HG03060 (cell line): ENCODE measurements around the gene CERS2.
A peak's percentile ranks its signal among the peaks of the same experiment; 100 is the strongest.
"Not testable (repeated sequence)": the region's sequence is repeated elsewhere in the genome, so short reads cannot be mapped to it uniquely, and the experiment has no call there.

ENCODE experiments used
- ATAC-seq: cut with Tn5 transposase; IDR thresholded peaks from one replicate; pipeline ENCODE4 v1.9.1; 2021; ENCODE audit warnings: low read depth, moderate number of reproducible peaks; ENCODE audit not compliant: unreplicated experiment

Gene CERS2

DNA sequence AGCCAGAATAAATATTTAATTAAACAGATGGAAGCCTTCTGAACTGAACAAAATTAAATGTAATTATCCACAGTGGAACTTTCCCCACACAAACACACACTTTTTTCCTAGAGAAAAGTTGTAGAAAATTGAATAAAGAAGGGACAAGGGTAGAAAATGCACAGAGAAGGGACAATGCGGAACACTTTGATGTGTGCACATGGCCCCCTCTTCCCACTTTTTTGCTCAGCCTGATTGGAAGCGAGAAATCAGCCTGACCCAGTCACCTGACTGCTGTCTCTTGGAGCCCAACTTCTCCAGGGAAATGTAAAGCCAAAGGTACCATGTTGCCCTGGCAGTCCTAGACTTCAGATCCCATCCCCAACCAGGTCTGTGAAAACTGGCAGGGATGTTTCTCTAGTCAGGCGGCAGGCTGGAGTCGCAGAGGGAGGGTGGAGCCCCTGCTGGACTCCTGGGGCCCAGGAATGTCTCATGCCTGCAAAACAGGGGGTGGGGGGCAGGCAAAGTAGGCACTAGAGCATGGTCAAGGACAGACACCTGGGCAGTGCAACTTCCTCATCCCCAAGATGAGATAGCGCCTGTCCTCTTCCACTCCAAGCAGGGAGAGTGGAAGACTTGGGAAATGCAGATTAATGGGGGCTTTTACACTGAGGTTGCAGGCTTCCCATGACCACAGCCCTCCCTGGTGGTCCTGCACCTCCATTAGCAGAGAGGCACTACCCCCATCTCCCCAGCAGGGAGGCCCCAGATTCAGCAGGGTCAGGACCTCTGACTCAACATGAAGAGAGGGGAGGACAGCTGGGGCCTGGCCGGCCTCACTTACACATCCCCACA, 2.8 kb downstream of the CERS2 start:
- ATAC-seq = no peak

DNA sequence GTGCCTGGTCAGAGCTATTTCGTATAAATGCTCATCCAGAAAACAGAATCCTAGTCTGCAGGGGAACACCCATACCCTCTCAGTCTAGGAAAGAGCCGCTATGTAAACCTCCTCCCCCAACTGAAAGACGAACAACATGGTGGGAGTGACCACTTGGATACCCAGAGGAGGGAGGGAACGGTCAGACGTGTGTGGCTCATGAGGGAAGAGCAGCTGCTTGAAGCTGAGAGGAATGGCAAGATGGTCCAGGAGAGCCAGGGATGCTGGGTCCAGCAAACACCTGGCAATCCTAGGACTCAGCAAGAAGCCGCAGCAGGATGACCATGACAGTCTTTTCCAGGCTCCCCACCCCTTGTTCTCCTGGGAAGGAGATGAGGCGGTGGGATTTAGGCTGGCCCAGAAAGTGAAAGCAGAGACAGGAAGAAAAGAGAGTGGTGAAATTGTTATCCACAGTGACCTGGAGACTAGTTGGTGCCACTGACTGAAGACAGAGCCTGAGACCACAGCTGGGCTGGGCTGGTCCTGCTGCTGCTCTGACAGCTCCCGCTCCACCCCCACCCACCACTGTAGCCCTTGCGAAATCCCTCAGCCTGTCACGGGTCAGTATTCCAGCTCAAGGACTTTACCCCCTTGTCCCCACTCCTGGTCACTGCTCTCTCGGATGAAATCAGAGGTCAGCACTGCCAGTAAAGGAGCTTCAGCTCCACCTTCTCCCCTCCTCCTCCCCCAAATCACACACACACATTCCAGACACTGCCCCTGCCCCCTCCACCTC, 3.6 kb downstream of the CERS2 start:
- ATAC-seq = no peak

- no peak for ATAC-seq
Measured at GRCh38 chr1:150969626-150970025, 5.0 kb downstream of the CERS2 start.

GRCh38 chr1:150968491-150968890, 6.1 kb downstream of the CERS2 start:
- ATAC-seq = no peak

DNA sequence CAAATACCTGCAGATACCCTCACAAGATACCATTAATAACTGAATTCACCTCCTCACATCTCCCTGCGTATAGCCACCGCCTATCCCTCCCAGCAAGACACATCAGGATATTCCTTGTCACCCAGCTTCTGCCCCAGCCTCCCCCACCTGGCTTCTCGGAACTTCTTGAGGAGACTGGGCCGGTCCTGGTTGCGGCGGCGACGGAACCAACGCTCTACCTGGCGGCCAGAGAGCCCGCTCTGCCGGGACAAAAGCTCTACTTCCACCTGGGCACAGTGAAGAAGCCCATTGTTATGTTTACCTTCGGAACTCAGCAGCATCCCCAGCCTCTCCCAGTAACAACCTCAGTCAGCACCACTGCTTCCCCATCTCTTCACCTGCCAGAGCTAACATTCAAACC, 6.7 kb downstream of the CERS2 start:
- no peak for ATAC-seq

GRCh38 chr1:150966011-150966410, 8.6 kb downstream of the CERS2 start:
- ATAC-seq = no peak

DNA sequence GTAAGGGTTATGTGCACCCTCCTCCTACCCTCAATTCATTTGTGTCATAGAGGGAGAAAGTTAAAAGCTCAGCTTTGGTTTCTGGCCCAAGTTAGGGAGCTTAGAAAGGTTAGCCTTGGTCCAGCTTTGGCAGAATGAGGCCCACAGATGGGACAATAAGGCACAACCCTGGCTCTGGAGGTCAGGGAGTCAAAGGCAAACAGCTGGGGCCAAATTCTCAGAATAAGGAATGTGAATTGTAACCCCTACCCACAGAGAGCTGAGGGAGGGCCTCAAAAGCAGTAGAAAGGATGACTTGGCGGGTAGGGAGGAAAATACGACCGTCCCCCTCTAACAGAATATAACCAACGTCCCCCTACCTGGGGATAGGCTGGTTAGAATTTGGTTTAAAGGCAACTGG, 9.0 kb downstream of the CERS2 start:
- no peak for ATAC-seq

DNA sequence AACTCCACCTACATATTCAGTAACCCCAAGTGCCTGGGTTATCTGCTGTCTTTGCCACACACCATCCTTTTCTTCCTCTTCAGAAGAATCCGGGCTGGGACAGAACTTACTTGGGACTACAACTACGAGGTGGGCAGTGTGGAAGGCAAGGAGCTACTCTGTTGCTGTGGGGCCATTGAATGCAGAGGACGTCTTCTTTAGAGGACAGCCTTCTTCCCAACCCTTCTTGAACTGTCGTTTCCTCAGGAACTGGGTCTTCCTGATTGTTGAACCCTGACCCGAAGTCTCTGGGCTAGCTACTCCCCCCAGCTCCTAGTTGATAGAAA, 10.5 kb downstream of the CERS2 start:
- ATAC-seq = no peak

GRCh38 chr1:150963321-150964163, 11.1 kb downstream of the CERS2 start:
- ATAC-seq = no peak

DNA sequence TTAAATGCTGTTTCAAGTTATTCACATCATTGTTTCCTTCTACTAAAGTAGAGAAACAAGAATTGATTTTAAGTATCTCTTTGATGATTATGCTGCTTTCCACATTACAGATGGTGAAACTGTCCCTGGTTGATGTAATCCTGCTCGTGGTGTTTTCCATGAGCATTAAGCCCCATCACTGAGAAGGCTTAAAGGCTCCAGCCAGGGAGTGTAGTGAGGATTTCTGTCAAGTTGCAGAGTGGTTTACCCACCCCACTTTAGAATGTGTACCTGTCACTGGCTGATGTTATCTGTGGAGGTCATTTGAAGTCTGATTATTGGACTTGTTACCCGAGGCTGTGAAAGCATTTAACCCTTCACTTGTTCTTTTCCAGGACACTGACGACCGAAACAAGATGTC, 12.9 kb downstream of the CERS2 start:
- ATAC-seq = no peak

DNA sequence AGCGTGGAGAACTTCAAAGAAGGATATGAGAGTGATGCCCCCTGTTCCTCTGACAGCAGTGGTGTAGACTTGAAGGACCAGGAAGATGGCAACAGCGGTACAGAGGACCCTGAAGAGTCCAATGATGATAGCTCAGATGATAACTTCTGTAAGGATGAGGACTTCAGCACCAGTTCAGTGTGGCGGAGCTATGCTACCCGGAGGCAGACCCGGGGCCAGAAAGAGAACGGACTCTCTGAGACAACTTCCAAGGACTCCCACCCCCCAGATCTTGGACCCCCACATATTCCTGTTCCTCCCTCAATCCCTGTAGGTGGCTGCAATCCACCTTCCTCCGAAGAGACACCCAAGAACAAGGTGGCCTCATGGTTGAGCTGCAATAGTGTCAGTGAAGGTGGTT, 14.0 kb downstream of the CERS2 start:
- no peak for ATAC-seq

DNA sequence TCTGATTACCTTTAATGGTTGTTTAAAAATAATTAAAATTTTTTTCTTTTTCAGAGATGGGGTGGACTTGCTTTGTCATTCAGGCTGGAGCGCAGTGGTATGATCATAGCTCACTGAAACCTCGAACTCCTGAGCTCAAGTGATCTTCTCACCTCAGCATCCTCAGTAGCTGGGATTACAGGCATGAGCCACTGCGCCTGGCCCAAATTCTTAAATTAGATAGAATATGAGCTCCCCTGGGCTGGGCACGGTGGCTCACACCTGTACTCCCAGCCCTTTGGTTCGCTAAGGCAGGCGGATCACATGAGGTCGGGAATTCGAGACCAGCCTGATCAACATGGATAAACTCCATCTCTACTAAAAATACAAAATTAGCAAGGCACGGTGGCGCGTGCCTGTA, 17.0 kb downstream of the CERS2 start:
- no peak for ATAC-seq

DNA sequence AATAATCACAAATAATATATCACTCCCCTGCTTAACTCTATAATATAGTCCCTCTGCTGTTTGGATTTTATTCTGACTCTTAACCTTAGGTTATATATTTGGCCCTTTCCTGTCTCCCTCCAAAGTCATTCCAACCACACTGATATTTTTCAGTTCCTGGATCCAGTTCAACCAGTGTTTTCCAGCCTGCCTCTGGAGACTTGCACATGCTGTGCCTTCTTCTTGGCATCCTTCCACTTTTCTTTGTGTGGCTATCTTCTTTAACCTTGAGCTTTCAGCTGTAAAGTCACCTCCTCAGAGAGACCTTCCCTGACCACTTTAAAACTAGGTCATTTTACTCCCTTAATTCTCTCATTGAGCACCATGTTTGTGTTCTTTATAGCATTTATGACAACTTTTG, 19.4 kb downstream of the CERS2 start:
- ATAC-seq = no peak

- no peak for ATAC-seq
Measured at GRCh38 chr1:150954708-150955107, 19.9 kb downstream of the CERS2 start.

GRCh38 chr1:150944856-150945255, 29.8 kb downstream of the CERS2 start:
- ATAC-seq = no peak

GRCh38 chr1:150931773-150932172, 42.9 kb downstream of the CERS2 start:
- no peak for ATAC-seq

- not testable (repeated sequence) for ATAC-seq
Measured at GRCh38 chr1:150928775-150929174, 45.9 kb downstream of the CERS2 start.

GRCh38 chr1:150928286-150928685, 46.3 kb downstream of the CERS2 start:
- ATAC-seq = no peak

DNA sequence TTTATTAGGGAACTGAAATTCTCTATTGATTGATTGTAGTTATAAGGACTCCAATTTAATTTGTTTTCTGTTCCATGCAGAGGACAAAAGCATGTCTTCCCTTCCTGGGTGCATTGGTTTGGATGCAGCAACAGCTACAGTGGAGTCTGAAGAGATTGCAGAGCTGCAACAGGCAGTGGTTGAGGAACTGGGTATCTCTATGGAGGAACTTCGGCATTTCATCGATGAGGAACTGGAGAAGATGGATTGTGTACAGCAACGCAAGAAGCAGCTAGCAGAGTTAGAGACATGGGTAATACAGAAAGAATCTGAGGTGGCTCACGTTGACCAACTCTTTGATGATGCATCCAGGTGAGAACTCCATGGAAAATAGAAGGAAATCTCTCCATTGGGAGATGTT, 47.0 kb downstream of the CERS2 start:
- ATAC-seq = no peak

DNA sequence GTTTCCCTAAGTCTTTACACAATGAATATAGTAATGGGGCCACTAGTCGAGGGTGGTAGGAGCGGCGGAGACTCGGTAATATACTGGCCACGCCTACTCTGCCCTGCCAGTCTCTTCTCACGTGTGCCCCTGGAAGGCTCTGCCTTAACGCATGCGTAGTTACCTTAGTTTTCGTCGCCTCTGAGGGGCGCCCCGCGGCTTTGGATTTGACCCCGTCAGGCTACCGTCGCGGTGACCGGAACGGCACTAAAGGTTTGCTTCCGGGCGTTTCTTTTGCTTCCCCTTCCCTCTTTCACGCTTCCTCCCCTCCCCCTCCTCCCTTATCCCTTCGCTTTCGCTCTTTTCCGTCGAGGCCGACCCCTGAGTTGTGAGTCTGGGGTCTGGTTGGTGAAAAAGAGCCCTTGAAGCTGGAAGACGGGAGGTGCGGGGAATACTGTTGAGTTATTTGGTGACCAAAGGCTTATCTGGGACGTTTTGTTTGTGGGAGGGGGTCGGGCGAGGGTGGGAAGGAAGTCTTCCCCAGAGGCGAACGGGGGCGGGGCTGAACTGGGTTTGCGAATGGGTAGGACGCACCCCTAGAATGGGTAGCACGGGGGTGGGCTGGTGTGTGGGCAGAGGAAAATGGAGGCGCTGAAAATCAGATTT, 48.4 kb downstream of the CERS2 start, which contains the start of gene SETDB1:
Gene SETDB1, plus strand, starts transcription at position 267 of the 645 bp plus-strand sequence. CDS start 1,352 bp downstream, outside the sequence.
- ATAC-seq = peak; percentile 74

GRCh38 chr1:150925080-150925479, 49.6 kb downstream of the CERS2 start:
- no peak for ATAC-seq
